Fibroblast of villous mesenchyme (primary cell): ENCODE measurements around the gene UIMC1. TPM values are rescaled to one million over a fixed set of nuclear protein-coding genes. Genes with fewer than 3 reads are reported as not detected.

Source experiments
- DNase-seq: peaks from one replicate; pipeline ENCODE4 v3.0.0-alpha.2; 2010; ENCODE audit warnings: low read depth
- H3K4me3 ChIP-seq: 2 replicates; pipeline ENCODE4 v1.5.1; 2011; ENCODE audit warnings: low read depth, mild to moderate bottlenecking, low read length
- total RNA-seq: library from RNA; depleted of rRNA; stranded (reverse); fragments of >200 nt; gene quantifications from 2 replicates; pipeline ENCODE4 v1.2.3, GENCODE V29; 2012
- TF ChIP-seq, protein P1 (sequence below): IDR thresholded peaks from 2 replicates; pipeline ENCODE4 v1.5.1; 2012; ENCODE audit warnings: low read depth, mild to moderate bottlenecking, low read length; ENCODE audit not compliant: insufficient read depth

The UIMC1 gene
- total RNA-seq, 1 donor = 59.2 TPM

DNA sequence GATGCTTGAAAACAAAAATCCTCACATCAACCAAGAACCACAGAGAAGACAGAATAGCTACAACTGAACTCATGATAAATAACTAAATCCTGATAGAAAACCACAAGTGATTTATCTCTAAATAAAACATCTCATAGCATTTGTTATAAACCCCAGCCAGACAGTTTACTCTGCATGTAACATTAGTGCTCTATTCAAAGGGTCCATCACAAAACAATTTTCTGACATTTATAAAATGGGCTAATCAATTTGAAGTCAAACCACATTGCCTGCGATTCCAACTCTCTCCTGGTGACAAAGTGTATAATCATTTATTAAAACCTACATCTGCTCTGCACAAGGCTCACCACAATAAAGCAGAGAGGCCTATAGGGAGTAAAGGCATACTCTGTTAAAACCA is 49.8 kb downstream of the UIMC1 start:
- H3K4me3 ChIP-seq = no peak overlapping the region
- TF ChIP-seq, protein P1, sequence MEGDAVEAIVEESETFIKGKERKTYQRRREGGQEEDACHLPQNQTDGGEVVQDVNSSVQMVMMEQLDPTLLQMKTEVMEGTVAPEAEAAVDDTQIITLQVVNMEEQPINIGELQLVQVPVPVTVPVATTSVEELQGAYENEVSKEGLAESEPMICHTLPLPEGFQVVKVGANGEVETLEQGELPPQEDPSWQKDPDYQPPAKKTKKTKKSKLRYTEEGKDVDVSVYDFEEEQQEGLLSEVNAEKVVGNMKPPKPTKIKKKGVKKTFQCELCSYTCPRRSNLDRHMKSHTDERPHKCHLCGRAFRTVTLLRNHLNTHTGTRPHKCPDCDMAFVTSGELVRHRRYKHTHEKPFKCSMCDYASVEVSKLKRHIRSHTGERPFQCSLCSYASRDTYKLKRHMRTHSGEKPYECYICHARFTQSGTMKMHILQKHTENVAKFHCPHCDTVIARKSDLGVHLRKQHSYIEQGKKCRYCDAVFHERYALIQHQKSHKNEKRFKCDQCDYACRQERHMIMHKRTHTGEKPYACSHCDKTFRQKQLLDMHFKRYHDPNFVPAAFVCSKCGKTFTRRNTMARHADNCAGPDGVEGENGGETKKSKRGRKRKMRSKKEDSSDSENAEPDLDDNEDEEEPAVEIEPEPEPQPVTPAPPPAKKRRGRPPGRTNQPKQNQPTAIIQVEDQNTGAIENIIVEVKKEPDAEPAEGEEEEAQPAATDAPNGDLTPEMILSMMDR = no peak
- DNase-seq = no peak

DNA sequence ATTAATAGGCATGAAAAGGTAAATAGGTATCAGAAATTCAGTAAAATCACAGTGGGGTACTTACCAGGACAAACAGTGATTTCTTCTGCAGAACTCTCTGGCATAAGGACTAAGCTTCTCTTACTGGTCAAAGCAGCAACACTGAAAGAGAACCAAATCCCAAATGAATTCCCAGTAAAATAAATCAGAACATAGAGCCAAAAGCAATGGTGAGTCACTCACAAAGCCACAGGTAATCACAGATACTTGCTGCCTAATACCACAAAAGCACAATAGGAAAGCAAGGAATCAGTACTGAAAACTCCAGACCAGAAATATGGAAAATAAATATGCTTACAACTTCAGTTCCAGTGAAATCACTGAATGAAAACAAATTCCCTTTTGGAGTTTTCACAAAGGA is 50.7 kb downstream of the UIMC1 start:
- no peak overlapping the region for H3K4me3 ChIP-seq
- DNase-seq = no peak
- TF ChIP-seq, protein P1 = no peak

DNA sequence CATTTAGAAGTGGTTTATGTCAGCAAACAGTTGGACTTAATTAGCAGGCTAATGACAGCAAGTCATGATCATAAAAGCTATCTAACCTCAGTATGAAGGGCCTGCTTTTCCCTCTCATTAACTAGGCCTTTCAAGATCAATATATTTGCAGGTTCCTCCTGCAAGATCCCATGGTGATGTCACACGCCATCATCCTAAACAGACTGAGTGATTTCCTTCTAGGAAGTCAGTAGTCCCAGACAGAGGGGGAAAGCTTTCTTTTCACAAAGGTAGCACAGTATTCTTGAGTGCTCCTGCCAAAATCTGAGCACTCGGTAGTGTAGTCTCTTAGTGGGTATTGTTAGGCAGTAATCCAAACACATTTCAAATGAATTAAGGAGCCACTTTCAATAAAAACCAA is 52.5 kb downstream of the UIMC1 start:
- no peak for DNase-seq
- no peak overlapping the region for H3K4me3 ChIP-seq
- TF ChIP-seq, protein P1 = no peak

DNA sequence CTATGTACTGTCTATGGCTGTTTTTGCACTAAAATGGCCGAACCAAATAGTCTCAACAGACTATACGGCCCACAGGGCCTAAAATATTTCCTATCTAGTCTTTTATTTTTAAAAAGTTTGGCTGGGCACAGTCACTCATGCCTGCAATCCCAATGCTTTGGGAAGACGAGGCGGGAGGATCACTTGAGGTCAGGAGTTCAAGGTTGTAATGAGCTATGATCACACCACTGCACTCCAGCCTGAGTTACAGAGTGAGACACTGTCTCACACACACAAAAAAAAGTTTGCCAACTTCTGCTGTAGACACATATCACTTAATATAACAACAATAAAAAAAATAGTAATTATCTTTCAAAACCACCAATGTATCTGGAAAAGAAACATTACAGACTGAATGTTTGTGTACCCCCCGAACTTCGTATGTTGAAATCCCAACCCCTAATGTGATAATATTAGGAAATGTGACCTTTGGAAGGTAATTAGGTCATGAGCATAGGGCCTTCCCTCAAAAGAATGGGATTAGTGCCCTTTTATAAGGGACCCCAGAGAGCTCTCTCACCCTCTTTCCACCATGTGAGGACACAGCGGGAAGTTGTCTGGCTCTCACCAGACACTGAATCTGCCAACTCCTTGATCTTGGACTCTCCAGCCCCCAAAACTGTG is 53.9 kb downstream of the UIMC1 start:
- TF ChIP-seq, protein P1 = no peak
- no peak for DNase-seq

DNA sequence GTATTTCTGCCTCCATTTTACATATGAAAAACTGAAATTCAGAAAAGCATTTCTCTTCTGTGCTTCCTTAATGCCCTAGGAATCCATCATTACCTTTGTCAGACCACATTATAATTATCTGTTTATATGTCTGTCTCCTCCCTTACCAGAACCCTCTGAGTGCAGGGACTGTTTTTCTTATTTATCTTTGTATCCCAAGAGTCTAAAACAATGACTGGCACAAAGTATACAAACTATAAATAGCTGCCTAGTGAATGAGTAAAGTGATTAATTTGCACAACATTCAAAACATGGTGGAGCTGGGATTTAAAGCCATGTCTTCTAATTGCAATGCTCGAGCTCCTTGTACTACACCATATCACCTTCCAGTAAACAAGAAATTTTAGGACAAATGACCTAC is 58.1 kb downstream of the UIMC1 start:
- H3K4me3 ChIP-seq = no peak overlapping the region
- peak; percentile 25 for DNase-seq
- TF ChIP-seq, protein P1 = no peak

More for the DNA sequence above, 53.9 kb downstream of the UIMC1 start:
- no peak overlapping the region for H3K4me3 ChIP-seq

DNA sequence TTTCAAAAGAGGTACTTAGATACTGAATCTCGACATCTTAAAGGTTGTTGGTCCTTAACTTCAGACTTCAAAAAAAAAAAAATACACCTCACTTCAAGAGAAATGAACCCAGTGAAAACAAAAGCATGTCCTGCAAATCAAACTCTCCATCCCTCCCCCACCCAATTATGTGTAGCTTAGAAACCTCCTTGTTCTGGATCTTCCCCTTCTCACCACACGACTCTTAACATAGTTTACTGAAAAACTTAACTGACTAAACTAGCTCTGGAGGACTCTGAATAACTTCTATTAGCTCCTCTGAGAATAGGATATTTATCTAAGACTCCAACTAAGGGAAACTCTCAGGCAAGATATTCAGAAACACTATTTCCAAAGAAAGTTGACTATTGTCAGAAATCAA is 58.7 kb downstream of the UIMC1 start:
- no peak overlapping the region for H3K4me3 ChIP-seq
- TF ChIP-seq, protein P1 = no peak
- no peak for DNase-seq

DNA sequence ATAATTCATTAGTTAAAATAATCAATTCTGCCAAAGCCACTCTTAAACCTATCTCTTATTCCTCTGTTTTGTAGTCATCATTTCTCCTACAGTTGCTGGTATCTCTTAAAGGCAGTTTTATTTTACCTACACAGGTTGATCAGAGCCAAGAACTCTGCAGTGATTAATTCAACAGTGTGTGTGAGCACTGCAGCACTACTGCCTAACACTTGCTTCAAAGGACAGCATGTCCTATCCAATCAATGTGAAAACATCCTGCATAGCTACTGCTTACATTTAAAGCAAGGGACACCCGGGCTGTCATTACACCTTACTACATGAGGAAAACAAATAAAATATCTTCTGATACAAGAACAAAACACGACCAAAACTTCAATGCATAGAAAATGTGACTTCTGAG is 62.3 kb downstream of the UIMC1 start:
- TF ChIP-seq, protein P1 = no peak
- DNase-seq = no peak
- H3K4me3 ChIP-seq = no peak overlapping the region
